GM19238 (cell line): ENCODE data around the gene COL17A1.

Experiments
- DNase-seq: peaks from one replicate; pipeline ENCODE4 v3.0.0; 2011; ENCODE audit warnings: low spot score; ENCODE audit not compliant: insufficient read length

COL17A1 gene

DNA sequence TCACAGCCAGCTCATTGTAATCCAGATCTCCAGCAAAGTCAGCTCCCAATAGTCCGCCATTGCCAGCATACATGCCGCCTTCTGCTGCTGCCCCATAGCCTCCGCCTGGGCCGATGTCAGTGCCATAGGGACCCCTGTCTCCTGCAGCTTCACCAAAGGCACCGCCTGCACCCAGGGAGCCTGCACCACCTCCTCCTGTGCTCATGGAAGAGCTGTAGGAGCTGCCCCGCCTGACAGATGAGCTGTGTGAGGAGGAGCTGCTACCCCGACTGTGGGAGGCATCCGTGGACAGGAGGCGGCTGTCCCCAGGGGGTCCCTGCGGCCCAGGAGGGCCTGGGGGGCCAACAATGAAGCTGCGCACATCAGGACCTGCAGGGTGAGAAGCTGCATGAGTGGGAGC, 51.7 kb downstream of the COL17A1 start:
- DNase-seq: no peak

DNA sequence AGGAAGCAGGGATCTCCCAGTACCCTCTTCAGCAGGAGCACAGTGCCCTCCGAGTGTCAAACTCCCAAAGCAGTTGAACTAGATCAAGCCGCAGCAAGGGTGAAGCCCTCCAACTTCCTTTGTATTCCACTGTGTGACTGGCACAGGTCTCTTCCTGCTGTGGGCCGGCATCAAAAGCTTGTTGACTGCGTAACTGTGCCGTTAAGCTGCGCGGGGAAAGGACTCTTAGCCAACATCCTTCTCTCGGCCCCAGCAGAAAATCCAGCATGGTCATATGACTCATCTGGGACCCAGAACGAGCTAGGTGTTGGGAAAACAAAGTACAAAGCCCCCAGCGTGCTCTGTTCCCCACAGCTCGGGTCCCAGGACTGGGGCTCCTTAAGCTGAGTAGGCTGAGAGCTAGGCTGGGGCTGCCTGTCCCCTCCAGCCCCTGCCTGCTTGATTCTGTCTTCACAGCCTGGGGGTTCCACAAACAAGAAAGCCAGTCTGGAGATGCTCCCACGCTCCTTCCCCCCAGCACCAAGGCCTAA, 52.2 kb downstream of the COL17A1 start:
- DNase-seq: no peak

DNA sequence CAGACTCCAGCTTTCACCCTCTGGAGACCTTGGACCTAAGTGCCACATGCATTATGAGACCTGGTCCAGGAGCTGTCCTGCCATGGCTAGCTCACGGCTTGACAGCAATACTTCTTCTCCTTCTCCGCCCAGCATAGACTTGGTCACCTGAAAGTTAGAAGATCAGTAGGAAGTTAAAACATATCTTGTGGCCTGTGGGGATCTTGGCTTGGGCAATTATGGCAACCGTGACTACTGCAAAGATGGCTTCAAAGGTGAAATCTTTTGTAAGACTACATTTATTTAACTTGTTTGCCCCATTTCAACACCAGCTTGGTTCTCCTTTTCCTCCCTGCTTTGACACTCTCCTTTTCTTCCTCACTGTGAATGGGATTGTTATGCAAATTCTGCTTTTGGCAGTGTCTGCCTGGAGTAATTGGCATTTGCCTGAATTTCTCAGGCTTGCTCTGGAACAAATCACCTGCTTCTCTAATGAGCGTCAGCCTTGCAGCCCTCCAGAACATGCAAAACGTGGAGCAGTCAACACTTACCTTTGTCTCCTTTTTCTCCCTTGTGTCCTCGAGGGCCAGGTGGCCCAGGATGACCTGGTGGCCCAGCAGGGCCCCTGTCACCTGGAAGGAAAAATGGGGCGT, 53.4 kb downstream of the COL17A1 start:
- no peak for DNase-seq

DNA sequence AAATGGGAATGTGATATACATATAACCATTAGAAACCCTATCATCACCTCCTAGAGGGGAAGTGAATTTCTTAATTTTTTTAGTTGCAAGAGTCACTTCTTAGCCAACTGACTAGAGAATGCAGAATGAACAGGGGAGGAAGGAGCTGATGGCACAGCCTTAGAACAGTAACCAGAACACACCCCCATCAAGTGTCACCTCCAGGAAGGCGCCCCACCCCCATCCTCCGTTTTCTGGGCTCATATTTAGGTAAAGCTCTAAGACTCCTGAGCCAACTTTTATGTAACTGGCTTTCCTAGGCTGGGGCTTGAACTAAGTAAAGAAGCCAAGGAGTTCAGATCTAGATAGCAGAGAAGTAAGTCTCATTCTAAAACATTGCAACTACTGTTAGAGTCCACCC, 54.0 kb downstream of the COL17A1 start:
- DNase-seq: no peak

DNA sequence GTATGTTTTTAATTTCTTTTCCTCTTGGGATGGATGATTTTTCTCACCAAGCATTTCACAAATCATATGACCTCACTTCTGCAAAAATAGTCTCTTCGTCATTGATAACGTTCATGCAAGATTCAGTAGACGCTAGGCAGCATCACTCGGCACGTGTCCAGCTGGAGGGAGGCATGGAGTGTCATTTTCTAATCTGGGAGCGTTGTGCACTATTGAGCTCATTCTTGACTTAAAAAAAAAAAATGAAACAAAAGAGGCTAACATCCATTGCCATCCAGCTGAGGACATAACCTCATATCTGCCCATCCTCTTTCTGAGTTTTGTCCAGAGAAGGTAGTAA, 56.2 kb downstream of the COL17A1 start:
- DNase-seq: no peak

DNA sequence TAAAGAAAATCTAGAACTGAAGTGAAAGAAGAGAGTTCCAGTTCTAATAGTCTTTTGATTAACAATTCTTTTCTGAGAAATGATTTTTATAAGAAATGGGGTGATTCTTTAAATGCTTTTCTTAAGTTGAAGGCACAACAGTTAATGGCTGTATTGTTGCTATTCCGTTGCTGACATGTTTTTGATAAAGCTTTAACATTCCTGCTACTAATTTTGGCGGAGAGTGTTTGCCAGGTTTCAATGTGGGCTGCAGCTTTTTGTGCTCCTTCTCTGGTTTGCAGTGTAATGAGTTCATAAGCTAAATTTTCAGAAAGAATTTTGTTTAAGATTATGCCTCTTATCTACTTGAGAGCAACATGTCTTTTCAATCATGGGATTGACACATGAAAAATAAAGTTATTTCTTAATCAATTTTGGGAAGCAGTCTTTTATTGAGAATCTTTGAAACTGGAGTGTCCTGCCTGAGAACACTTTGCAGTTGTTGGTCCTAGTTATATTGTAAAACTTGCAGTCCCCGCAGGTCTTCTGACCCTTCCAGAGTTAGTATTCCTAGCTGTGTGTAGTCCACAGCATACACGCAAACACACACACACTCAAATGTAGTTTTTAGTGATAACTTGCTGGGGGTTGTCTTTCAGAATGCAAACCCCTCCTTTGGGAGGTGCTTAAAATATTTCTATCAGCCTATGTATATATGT, 56.7 kb downstream of the COL17A1 start:
- DNase-seq: no peak

DNA sequence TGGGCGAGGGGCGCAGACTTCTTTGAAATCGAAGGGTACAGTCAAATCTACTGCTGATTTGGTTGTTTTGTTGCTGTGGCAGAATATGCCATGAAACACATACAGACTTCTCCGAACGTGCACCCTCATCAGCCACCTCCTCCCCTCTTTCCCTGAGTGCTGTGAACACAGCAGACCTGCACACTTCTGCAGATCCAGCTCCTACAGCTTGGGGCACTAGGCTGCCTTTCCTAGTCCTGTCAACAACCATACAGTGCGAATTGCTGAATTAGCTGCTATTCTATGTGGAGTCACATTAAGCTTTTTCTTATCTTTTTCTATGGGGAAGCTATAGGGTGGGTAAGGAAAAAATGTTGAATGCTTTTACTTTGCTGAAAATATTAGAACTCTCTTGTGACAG, 57.5 kb downstream of the COL17A1 start:
- no peak for DNase-seq

DNA sequence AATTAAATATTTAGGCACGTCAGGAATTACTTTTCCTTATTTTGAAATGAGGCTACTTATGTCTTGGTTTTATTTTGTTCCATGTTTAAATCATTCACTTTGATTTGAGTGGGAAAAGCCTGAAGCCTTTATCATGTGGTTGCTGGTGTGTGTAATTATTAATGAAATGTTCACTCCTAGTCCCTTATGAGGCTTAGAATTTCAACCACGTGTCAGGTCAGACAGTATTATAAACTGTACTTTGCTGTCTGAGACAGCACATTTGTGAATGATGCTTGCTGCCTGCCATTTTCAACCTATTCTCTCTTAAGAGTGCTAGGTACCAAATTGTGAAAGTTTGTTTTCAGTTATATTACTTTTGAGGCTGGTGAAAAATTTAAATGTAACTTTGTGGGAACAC, 58.9 kb downstream of the COL17A1 start:
- no peak for DNase-seq

DNA sequence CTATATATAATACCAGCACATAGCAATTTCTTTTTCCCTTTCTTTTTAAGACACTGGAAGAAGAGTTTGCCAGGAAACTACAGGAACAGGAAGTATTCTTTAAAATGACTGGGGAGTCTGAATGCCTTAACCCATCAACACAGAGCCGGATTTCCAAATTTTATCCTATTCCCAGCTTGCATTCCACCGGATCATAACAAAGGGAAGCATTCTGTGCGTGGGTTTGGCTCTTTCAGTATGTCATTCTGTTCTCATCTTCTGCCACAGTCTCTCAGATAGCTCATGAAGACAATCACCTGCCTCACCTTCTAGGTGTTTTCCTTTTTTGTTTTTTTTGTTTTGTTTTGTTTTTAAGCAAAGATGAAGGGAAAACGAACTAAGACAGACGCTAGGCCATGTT, 60.2 kb downstream of the COL17A1 start:
- no peak for DNase-seq

DNA sequence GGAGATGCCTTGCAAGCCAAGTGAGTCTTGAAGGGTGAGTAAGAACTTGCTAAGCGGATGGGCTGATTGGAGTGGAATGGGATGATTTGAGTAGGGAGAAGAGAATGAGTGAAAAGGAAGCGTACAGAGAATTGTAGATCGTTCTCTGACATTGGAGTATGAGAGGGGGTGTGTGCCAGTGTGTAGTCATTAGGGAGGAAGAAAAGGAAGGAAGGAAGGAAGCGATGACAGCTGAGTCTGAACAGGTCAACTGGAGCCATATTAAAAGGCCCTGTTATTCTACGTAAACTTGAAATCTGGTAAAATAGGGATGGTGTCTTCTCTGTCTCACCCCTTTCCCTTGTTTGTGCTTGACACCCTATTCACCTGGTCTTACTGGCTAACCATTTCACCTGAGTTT, 63.7 kb downstream of the COL17A1 start:
- DNase-seq: no peak

DNA sequence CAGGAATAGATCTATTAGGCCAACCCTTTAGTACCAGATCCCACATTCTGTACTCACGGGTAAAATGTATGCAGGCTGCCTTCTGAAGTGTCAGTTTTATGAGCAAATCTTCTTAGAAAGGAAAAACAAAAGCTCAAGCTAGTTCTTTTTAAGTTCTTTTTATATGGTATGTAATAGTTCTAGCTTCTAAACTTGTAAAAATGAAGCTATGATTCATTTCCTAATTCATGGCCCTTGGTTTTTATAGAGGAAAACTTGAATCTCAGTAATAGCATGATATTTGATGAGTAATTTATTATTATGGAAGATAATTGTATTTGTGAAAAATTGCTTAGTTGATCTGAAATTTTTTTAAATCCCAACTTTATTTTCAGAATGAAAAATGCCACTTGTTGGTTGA, 64.4 kb downstream of the COL17A1 start:
- DNase-seq: no peak

DNA sequence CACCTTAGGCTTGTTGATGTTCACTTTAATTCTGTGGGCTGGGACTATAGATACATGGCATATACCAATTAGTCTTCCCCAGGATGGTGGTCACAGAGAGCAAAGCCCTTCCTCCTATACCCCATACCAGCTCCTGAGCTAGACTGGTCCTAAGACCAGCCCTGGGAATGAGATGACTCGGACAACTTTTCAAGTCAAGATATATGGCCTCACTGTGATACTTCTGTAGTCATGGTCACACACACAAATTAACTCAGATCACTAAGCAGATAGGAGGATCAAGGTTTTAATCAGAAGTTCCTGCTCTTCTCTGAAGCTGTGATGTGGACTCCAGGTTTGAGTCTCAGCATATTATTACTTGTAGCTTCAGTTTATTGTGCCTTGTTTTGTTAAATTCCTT, 65.7 kb downstream of the COL17A1 start:
- no peak for DNase-seq

DNA sequence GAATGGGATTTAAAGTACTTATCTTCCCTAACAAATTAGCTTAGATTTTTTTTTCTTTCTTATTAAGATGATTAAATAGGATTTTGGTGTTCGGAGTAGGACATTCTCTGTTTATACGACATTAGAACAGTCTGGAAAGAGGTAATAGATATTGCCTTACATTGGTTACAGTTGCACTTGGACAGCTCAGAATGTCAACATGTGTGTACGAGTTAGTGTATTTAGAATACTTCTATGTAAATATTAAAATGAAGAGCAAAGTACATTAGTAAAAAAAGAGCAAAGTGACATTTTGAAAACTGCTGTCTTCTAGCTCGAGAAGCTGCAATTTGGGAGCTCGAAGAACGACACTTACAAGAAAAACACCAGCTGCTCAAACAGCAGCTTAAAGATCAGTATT, 67.2 kb downstream of the COL17A1 start:
- no peak for DNase-seq

DNA sequence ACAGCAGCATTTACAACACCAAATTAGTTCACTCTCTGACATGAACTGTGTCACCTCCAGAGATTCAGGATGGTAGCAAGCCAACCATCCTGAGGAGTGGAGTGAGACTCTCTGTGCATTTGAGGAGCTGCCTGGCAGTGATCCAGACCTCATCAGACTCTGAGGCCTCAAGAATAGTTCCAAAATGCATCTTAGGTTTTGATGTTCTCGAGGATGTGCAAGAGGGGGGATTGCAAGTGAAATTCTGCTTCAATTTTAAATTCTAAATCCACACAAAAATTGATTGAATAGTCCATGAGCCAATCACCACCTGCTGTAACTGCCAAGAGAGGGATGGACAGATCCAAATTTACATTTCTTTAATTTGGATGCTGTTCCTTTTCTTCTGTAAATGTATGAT, 69.0 kb downstream of the COL17A1 start:
- DNase-seq: no peak

DNA sequence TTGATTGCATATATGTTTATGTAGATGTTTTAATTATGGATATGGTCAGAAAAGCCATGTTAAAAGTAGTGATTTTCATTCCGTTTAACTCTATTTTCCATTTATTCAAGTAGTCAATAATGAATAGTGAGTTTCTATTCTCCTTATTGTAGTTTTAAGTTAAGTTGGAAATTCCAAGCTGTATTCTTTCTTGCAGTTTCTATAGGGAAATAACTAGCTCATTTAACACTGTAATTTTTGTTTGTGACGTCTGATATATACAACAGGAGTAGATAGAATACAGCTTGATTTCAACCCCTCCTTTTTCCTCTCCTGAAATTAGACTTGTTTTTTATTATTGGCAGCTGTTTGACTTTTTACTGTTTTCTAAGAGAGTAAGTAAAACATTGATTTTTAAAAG, 71.5 kb downstream of the COL17A1 start:
- DNase-seq: no peak

DNA sequence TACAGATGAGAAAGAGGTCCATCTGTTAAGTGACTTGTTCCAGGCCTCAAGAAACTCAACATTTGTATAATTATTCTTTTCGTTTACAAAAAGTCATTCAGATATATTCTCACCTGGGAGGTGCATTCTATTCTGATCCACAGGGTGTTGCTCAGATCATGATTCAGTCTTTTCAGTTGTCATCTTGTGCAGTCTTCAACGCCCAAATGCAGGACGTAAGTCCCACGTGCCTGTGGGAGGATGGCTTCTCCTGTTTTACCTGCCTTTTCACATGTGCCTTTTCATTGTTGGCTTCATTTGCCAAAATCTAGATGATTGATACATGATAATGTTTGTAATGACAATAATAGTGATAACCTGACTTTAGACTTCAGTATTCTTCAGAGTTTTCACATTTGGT, 72.2 kb downstream of the COL17A1 start:
- DNase-seq: no peak

DNA sequence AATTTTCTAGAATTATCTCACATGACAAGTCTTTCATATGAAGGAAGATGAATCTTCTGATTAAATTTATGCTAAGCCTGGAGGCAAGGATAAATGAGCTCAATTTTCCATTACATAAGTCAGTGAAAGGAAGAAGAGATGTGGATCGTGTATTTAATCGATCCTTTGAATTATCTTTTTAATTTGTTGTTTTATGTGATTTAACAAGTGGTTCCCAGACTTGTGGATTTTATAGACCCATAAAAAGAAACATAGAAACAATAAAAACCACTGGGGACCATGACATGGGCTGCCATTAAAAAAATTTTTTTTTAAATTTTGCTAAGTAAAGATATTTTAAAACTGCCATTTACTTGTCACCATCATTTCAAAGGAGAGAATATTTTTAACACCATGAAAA, 73.8 kb downstream of the COL17A1 start:
- DNase-seq: no peak

DNA sequence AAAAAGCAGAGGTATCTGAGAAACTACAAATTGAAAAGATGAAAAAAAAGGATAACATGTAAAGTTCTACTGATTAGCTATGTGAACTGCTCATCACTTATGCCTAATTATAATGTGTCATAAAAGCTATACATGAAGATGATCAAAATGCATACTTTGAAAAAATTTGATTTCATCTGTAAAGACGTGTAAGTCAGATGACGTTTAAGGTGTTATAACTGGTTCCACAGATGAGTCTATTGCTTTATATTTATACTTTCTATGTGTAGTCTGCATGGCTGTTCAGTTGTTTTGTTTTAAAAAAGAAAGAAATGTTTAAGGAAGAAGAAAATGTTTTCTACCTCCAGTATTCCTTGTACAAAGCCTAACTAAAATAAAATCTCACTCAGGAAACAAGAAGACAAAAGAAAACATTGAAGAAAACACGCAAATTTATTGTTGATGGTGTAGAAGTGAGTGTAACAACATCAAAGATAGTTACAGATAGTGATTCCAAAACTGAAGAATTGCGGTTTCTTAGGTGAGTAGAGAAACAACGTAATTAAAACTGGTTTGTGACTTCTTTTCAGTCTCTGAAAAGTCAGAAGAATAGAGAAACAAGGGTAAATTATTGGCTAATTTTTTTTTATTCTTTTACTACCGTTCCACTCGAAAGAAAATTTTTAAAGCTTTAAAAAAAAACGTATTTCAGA, 80.4 kb downstream of the COL17A1 start:
- DNase-seq: no peak

DNA sequence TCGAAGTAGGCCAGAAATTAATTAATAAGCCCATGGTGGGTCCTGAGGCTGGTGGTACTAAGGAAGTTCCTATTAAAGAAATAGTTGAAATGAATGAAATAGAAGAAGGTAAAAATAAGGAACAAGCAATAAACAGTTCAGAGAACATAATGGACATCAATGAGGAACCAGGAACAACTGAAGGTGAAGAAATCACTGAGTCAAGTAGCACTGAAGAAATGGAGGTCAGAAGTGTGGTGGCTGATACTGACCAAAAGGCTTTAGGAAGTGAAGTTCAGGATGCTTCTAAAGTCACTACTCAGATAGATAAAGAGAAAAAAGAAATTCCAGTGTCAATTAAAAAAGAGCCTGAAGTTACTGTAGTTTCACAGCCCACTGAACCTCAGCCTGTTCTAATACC, 82.8 kb downstream of the COL17A1 start:
- DNase-seq: no peak

DNA sequence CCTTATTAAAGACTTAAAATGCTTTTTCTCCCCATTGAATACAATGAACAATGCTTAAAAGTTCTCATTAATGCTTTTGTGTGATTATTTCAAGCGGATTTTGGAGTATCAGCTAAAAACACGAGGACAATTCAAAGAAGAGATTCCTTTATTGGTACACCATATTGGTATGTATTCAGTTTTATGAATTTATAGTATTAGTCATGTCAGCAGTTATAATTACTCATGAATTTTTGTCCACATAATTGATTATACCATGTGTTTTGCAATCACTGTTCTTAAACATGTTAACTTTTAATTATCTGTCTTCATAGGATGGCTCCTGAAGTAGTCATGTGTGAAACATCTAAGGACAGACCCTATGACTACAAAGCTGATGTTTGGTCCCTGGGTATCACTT, 86.9 kb downstream of the COL17A1 start:
- DNase-seq: no peak

DNA sequence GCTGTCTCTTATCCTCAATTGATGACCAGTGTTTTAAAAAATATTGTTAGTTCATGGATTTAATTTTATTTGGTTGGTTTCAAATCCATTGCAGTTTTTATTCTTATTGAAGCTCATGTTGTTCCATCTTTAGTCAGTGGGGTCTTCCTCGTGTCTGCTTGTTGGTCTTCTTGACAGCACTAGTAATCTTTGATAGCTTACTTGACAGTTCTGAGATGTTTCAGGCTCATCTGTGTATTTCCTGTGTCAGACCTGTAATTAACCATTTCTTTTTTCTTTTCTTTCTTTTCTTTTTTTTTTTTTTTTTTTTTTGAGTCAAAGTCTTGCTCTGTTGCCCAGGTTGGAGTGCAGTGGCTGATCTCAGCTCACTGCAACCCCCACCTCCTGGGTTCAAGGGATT, 90.5 kb downstream of the COL17A1 start:
- DNase-seq: no peak

DNA sequence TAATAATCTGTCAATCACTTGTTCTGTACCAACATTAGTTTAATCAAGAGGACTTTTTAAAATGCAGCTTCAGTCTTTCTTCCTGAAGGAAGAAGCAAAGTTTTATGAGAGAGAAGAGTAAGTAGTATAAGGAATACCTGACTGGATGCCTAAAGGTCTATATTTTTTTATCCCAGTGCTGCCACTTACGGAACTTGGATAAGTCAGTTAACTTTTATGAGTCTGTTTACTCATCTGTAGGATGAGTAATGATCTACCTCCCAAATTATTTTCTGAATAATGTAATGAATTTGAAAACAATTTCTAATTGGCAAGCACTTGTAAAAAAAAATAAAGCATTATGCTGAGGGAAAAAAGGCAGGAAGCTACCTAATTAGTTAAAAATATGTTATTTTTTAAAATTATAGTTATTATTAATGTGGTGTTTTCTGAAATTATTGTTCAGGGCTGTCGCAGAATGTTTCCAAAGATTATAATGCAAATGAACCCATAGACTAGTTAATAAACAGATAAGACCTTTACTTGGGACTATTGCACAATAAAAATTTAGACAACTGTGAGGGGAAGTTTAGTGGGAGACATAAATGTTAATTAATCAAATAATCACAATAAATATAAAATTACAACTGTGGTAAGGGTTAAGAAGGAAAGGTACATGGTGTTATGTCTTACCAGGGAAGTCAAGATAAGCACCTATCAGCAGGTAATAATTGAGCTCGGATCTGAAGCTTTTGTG, 94.1 kb downstream of the COL17A1 start:
- DNase-seq: no peak
